ENCODE measurements around the gene CCDC33.

Gene CCDC33

GRCh38 chr15:74317820-74318375 lies 81.8 kb downstream of the CCDC33 start:
- no peak for DNase-seq

- no peak for DNase-seq
Measured at GRCh38 chr15:74318376-74319137, 82.4 kb downstream of the CCDC33 start.

DNA sequence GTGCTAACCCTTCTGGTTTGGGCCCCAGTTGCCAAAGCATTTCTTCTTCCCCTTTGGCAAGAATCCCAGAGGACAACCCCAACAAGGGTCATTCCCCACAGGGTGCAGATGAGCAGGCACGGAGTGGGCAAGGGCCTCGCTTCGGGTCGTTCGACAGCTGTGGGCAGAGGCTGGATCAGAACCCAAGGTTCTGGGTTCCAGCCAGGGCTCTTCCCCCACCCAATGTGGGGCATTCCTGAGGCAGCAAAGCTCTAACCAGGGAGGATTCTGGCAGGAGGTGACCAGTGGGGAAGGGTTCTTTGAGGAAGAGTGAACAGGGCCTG lies 83.0 kb downstream of the CCDC33 start:
- DNase-seq: no peak

- DNase-seq: no peak
Measured at GRCh38 chr15:74319596-74320351, 83.6 kb downstream of the CCDC33 start.

- DNase-seq: peak; percentile 17
Measured at GRCh38 chr15:74320352-74321247, 84.5 kb downstream of the CCDC33 start.

DNA sequence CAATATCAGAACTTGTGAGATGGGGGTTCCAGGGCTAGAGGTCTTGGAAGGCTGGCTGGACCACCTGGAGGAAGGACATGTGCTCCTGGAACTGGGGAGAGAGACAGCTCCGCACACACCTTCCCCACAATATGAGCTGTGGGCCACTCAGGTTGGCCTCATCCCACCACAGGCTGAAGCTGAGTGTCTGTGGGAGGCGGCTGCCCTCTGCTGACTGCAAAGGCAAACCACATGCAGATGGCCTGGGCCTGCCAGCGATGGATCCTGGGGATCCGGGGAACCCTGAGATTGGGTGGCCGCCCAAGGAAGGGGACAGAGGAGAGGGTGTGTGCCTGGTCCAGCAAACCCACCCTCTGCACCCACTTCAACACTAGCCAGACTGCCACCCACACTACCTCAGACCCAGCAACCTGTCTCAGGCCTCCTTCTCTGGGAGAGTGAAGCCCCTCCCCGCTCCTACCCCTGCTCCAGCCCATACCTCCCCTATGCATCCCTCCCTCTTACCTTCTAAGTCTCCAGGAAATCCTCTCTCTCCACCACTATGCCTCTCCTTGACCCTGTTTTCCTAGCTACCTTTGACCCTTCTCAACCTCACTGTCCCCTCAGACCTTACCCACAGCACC lies 86.5 kb downstream of the CCDC33 start:
- peak; percentile 68 for DNase-seq

GRCh38 chr15:74324714-74325113 lies 88.6 kb downstream of the CCDC33 start:
- DNase-seq: no peak

DNA sequence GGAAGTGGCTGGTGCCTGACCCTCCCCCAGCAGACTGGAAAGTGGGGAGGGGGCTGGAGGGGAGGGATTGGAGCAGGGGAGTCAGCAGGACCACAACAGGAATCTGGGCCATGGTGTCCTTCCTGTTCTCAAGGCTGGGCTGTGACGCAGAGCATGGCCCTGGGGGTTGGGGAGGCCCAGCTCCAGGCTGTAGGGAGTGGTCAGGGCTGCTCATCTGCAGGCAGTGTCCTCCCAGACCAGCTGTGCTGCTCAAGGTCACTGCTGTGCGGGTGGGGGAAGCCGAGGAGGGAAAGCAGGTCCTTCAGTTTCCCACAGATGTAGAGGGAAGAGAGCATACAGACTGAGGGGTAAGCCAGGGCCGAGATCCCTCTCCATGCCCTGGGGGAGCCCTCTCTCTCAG lies 90.6 kb downstream of the CCDC33 start:
- no peak for DNase-seq

DNA sequence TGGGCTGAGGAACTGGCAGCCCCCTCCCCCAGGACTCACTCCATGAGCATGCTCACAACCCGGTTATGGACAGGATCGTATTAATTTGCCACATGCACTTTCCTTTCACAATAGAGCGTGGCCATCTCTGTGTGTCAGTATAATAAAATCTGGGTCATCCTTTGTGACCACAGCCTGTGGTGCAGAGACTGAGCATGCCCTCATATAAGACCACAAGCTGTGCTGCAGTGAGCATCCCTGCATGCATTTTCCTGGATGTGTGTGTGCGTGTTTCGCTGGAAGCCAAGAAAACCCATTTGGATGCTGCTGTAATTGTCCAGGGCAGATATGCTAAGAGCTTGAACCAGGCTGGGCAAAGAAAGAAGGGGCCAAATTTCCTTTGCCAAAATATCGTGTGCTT lies 91.6 kb downstream of the CCDC33 start:
- DNase-seq: no peak

DNA sequence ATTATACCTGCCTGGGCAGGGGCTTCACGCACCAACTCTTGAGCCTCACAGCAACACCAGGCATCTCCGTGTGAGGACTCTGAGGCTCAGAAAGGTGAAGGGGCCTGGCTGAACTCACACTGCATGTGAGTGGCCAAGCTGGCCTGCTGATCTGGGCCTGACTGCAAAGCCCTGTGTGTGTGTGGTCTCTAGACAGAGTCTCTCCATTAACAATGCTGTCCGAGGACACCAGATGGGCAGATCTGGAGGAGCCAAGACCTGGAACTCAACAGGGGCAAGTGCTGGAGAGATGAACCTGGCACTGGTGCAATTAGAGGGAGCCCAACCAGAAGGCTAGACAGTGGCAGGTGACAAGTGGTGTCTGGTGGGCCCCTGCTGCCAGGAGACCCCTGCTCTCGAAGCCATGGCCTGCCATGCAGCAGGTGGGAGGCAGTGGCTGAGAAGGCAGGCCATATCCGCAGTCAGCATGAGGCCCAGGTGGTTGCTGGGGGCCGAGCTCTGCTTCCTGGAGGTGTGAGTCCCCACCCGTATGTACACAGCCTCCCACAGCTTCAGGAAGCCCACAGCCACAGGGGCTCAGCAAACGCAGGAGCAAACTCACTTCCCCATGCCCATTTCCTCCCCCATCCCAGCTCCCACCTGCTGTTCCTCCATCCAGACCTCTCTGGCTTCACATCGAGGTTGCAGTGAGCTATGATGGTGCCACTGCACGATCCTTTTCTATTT lies 92.4 kb downstream of the CCDC33 start:
- no peak for DNase-seq

DNA sequence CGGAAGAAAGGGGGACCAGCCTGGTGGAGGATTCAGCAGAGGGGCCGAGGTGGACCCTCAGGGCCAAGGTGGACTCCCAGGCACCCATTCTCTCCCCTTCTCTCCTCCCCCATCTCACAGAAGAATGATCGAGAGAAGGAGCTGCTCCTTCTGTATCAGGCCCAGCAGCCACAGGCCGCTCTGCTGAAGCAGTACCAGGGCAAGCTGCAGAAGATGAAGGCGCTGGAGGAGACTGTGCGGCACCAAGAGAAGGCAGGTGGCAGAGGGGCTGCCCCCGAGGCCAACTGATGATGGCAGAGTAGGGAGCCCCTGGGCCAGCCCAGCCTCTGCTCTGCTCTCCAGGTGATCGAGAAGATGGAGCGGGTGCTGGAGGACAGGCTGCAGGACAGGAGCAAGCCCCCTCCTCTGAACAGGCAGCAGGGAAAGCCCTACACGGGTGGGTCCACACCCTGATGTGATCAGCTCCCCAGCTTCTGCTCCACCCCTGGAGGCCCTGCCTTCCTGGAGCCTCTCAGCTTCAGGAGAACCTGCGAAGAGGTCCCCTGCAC lies 94.8 kb downstream of the CCDC33 start:
- no peak for DNase-seq

GRCh38 chr15:74332011-74332410 lies 95.9 kb downstream of the CCDC33 start:
- no peak for DNase-seq

DNA sequence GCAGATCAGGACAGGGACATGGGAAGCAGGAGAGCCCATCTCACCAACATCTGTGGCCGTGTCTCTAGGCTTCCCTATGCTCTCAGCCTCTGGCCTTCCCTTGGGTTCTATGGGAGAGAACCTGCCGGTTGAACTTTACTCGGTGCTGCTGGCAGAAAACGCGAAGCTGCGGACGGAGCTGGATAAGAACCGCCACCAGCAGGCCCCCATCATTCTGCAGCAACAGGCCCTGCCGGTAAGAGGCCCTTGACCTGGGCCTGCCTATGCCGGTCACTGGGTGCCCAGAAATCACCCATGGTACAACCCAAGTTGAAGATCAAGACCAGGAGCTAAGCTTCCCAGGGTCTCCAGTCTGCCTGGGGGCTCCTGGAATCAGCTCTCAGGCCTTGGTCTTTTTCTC lies 96.5 kb downstream of the CCDC33 start:
- DNase-seq: no peak

DNA sequence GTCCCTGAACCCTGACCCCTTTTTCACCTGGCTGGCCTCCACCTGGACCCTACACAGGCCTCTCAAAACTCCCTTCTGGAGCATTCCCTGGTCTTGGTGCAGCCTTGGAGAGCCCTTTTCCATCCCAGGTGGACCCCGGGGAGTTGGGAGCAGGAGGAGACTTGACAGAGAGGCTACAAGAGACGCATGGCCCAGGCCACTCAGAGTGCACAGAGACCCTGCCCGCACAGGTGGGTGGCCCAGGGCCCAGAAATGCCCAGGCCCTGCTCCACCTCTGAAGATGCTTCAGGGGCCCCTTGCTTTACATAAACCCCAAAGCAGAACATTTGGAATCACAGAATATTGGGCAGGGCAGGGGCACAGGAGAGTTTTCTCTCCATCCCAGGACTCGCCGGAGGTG lies 97.0 kb downstream of the CCDC33 start:
- DNase-seq: no peak

DNA sequence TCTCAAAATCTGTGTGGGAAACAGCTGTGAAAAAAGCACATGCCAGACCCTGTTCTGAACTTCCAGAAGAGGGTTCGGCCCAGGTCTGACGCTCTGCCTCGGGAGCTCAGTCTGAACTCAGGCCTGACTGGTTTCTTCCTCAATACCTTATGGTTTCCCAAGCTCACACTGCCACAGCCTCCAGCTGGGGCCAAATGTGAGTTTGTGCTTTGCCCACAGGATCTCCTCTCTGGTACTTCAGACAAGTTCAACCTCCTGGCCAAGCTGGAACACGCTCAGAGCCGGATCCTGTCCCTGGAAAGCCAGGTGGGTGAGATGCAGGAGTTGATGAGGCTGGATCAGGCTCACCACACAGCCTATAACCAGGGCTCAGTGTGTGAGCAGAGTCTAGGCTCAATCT lies 97.5 kb downstream of the CCDC33 start:
- no peak for DNase-seq

GRCh38 chr15:74334127-74334526 lies 98.0 kb downstream of the CCDC33 start:
- no peak for DNase-seq

GRCh38 chr15:74335396-74335795 lies 99.3 kb downstream of the CCDC33 start:
- DNase-seq: no peak

DNA sequence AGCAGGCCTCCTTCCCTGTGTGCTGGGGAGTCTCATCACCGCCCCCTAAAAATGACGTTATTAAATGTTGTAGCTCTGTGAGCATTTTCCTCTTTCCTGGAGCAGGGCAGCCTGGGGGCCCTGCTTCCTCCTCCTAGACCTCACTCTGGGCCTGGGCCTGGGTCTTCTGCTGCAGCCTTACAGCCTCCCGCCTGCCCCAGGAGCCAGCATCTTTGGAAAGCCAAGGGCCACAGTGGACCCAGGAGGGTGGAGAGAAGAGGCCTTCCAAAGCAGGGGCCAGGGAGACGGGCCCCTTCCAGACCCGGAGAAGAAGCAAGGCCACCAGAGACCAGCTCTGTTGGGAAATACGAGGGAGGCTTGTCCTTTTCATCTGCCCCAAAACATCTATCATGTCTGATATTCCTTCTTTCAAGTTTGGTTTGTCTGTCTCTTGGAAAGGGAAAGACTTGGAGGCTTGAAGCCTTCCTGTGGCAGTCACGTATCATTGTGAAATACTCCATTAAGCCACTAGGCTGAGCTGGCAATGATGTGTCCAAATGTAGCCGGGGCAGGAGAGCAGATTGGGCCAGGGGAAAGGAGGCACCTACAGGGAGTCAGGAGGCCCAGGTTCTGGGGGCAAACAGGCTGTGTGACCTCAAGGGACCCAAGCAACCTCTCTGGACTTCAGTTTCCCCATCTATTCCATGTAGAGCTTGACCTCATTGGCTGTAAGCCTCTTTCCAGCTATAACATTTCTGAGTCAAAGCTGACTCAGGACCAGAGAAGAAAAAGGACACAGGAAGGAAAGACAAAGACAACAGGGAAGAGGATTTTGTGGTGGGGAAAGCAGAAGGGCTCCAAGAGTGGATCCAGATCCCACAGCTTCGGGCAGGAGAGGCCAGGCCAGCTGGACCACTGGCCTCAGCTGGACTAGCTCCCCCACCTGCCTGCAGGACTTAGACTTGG lies 100.2 kb downstream of the CCDC33 start:
- DNase-seq: no peak

DNA sequence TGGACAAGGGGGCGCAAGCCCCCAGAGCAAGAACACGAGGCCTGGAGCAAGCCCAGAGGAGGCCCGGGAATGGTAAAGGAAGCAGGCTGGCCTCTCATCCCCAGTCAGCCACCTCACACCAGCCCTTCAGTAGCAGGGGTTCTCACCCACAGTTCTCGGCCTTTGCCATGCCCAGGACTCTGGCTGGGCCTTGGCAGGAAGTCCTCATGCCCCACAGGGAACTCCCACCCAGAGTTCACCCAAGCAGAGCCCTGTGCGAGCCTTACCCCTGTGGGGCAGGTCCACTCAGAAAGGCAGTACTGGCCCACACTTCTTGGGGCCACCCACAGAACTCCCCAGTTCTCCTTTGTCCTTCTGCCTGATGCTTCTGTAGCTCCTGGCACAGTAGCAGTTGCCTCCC lies 101.0 kb downstream of the CCDC33 start:
- DNase-seq: no peak

GRCh38 chr15:74337607-74338211 lies 101.6 kb downstream of the CCDC33 start:
- no peak for DNase-seq

All from activated CD4-positive, alpha-beta T cell treated with anti-CD3 and anti-CD28 coated beads, Interleukin-10, Interleukin-2, amounts not matched to agents 100 ng/mL and 50 ng/mL, durations not matched to agents 16 hours and 8 hours (primary cell).